ENCODE measurements around the gene BCCIP. TPM values are rescaled to one million over a fixed set of nuclear protein-coding genes. Genes with fewer than 3 reads are reported as not detected.

Gene BCCIP
- total RNA-seq, 1 donor from 2014 or later: 56.1 TPM

DNA sequence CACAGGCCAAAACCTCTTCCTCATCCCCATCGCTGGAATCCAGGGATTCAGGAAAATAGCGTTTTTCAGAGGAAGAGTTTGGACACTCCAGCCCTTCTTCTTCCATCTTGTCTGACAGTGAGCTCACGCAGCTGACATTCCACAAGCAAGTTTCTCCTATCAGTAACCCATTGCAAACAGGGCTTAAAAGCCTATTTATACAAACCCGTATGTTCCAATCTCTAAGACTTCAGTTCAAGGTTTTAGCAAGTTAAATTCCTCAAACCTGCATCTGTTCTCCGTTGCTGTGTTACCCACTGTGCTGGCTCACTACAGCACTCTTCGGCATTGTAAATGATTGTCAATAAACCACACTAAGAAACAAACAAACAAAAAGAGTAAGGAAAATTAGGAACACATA, 57.4 kb downstream of the BCCIP start:
- TF ChIP-seq, protein P1, sequence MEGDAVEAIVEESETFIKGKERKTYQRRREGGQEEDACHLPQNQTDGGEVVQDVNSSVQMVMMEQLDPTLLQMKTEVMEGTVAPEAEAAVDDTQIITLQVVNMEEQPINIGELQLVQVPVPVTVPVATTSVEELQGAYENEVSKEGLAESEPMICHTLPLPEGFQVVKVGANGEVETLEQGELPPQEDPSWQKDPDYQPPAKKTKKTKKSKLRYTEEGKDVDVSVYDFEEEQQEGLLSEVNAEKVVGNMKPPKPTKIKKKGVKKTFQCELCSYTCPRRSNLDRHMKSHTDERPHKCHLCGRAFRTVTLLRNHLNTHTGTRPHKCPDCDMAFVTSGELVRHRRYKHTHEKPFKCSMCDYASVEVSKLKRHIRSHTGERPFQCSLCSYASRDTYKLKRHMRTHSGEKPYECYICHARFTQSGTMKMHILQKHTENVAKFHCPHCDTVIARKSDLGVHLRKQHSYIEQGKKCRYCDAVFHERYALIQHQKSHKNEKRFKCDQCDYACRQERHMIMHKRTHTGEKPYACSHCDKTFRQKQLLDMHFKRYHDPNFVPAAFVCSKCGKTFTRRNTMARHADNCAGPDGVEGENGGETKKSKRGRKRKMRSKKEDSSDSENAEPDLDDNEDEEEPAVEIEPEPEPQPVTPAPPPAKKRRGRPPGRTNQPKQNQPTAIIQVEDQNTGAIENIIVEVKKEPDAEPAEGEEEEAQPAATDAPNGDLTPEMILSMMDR (IDR thresholded peaks at IDR 0.05; ENCODE audit: insufficient read depth, low read length, severe bottlenecking): no peak
- FAIRE-seq (no peak), DNase-seq (ENCODE audit: low read depth) (no peak)
- H3K36me3 ChIP-seq (ENCODE audit: control insufficient read depth, insufficient read depth, low read length): peaks cover 2% of the 10 kb centered on the region
- H3K4me3 ChIP-seq (ENCODE audit: low read depth, low read length): no peak overlapping the region
- no peaks in the 10 kb centered on the region for H3K27me3 ChIP-seq (ENCODE audit: control insufficient read depth, insufficient read depth, low read length)

DNA sequence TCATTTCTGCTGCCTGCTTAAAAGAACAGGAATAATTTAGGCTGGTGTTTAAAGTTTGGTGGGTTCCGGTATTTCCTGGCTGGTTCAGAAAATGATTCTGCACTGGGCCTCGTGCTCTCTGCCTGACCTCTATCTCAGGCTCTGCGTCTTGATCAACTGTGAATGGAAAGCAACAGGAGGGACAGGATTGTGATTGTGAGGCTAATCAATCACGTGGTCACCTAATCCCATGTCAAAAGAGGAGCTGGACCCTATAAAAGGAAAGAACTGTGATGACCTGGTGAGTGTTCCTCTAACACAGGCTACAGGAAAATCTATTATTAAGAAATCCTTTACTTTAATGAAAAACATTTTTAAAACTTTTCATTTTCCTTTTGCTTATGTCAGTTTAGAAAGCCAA, 57.8 kb downstream of the BCCIP start, which contains the start of gene DHX32:
Gene DHX32 (minus strand): TSS at position 101 of the 400 bp plus-strand sequence. CDS start 468 bp downstream, outside the sequence.
- peaks cover 2% of the 10 kb centered on the region for H3K36me3 ChIP-seq (ENCODE audit: control insufficient read depth, insufficient read depth, low read length)
- no peak for FAIRE-seq

DNA sequence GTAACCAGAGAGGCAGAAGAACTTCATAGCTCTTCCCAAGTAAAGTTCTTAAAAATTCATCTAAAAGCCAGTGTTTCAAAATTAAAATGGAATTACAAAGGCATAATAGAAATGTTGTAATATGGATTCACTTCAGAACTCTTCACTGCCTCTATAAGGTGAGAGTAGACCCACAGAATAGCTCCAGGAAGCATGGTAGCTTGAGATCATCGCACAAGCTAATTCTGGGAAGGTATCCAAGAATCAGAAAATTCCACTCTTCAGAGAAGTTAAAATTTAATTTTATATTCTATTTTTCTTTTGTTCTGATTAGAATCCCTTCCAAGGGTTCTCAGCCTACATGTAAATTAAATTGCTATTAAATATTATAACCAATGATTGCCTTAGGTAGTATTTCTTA, 59.2 kb downstream of the BCCIP start:
- FAIRE-seq: no peak
- no peak for DNase-seq (ENCODE audit: low read depth)
- TF ChIP-seq, protein P1 (IDR thresholded peaks at IDR 0.05; ENCODE audit: insufficient read depth, low read length, severe bottlenecking): no peak
- Histone ChIP-seq H3K36me3 (ENCODE audit: control insufficient read depth, insufficient read depth, low read length) (no peaks in the 10 kb centered on the region), H3K4me3 (ENCODE audit: low read depth, low read length) (no peak overlapping the region), H3K27me3 (ENCODE audit: control insufficient read depth, insufficient read depth, low read length) (no peaks in the 10 kb centered on the region)

More for the DNA sequence above, 57.8 kb downstream of the BCCIP start, which contains the start of gene DHX32:
- H3K4me3 ChIP-seq (ENCODE audit: low read depth, low read length): no peak within 1 kb of the TSS
- DNase-seq (ENCODE audit: low read depth): no peak
- TF ChIP-seq, protein P1 (IDR thresholded peaks at IDR 0.05; ENCODE audit: insufficient read depth, low read length, severe bottlenecking): no peak
- no peaks in the 10 kb centered on the region for H3K27me3 ChIP-seq (ENCODE audit: control insufficient read depth, insufficient read depth, low read length)

DNA sequence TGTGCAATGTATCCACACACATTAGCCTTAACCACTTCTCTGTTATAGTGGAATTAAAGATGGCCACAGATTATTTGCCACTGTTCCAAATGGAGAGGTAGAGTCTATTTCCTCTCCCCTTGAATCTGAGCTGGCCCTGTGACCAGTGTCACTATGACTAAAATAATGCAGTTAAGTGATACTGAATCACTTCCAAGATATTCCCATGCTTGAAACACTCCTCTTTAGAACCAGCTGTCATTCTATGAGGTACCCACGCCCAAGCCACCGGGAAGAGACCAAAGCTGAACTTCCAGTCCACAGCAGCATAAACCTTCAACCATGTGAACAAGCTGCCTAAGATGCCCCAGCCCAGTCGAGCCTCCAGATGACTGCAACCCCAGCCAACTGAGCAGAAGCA, 59.9 kb downstream of the BCCIP start:
- TF ChIP-seq, protein P1 (IDR thresholded peaks at IDR 0.05; ENCODE audit: insufficient read depth, low read length, severe bottlenecking): no peak
- Histone ChIP-seq H3K36me3 (ENCODE audit: control insufficient read depth, insufficient read depth, low read length) (no peaks in the 10 kb centered on the region), H3K4me3 (ENCODE audit: low read depth, low read length) (no peak overlapping the region), H3K27me3 (ENCODE audit: control insufficient read depth, insufficient read depth, low read length) (no peaks in the 10 kb centered on the region)
- FAIRE-seq: no peak
- DNase-seq (ENCODE audit: low read depth): no peak

Other genes starting within 250 kb of the BCCIP start
- not detected in 2 replicates for gene TEX36, start 140.4 kb upstream of the BCCIP start, total RNA-seq
- gene EDRF1, start 103.8 kb upstream of the BCCIP start, total RNA-seq: 13.4 and 15.5 TPM in 2 replicates
- gene MMP21, start 47.7 kb upstream of the BCCIP start, total RNA-seq: not detected in 2 replicates
- gene UROS, start 288 bp upstream of the BCCIP start, total RNA-seq: 17.4 and 20.5 TPM in 2 replicates
- 34.4 and 37.6 TPM in 2 replicates for gene DHX32, start 57.7 kb downstream of the BCCIP start, total RNA-seq
- 2.1 and 5.2 TPM in 2 replicates for gene FANK1, start 73.0 kb downstream of the BCCIP start, total RNA-seq

Measured in bronchial epithelial cell (primary cell).